ENCODE measurements around the gene POU2F1.

DNA sequence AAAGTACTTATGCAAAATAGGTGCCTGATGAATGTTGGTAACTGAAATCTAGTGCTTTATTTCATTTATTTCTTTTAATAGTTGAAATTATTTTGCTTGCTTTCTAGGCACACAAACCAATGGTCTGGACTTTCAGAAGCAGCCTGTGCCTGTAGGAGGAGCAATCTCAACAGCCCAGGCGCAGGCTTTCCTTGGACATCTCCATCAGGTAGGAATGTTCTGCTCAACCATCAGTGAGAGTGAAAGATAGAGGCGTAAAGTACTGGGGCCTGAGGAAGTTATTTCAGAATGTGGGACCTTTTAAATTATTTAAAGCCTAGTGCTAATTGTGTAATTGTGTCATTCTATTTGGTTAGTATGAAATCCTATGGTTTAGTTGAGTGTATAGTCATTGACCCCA, 144.7 kb downstream of the POU2F1 start:
- no peak for TF ChIP-seq SP1 (IDR thresholded peaks at IDR 0.05)
- no peak for TF ChIP-seq SUZ12 (IDR thresholded peaks at IDR 0.05)
- no peak for TF ChIP-seq FOXM1 (IDR thresholded peaks at IDR 0.05; ENCODE audit: borderline replicate concordance)
- TF ChIP-seq HDGF (IDR thresholded peaks at IDR 0.05; ENCODE audit: borderline replicate concordance) = no peak
- TF ChIP-seq, protein P1, sequence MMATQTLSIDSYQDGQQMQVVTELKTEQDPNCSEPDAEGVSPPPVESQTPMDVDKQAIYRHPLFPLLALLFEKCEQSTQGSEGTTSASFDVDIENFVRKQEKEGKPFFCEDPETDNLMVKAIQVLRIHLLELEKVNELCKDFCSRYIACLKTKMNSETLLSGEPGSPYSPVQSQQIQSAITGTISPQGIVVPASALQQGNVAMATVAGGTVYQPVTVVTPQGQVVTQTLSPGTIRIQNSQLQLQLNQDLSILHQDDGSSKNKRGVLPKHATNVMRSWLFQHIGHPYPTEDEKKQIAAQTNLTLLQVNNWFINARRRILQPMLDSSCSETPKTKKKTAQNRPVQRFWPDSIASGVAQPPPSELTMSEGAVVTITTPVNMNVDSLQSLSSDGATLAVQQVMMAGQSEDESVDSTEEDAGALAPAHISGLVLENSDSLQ (IDR thresholded peaks at IDR 0.05) = no peak
- no peak for TF ChIP-seq L3MBTL2 (conservative IDR thresholded peaks at IDR 0.05)
- TF ChIP-seq BHLHE40 (IDR thresholded peaks at IDR 0.05; ENCODE audit: borderline replicate concordance) = no peak
- no peak for TF ChIP-seq ARNT (IDR thresholded peaks at IDR 0.05)

Data from HEK293T (cell line).